SK-N-SH treated with all-trans-retinoic acid at 6 μM for 48 hours (cell line): ENCODE results near the gene PNPLA8.

Experiments
- ATAC-seq: fragments of 200-7000 bp; cut with Tn5 transposase; 3 replicates; pipeline ENCODE4 v1.9.1; 2020; ENCODE audit warnings: mild to moderate bottlenecking, moderate library complexity
- ARNTL ChIP-seq: fragments of 450-650 bp; formaldehyde crosslinking; IDR thresholded peaks from 2 replicates; pipeline ENCODE4 v1.5.0; 2020; ENCODE audit warnings: low read depth, mild to moderate bottlenecking, moderate library complexity, borderline replicate concordance
- BACH2 ChIP-seq: fragments of 250-450 bp; sonication (Bioruptor Pico); IDR thresholded peaks from 2 replicates; pipeline ENCODE4 v1.9.0; 2021; ENCODE audit warnings: mild to moderate bottlenecking, borderline replicate concordance
- CSDC2 ChIP-seq: fragments of 250-450 bp; sonication (Bioruptor Pico); IDR thresholded peaks from 2 replicates; pipeline ENCODE4 v1.5.0; 2020; ENCODE audit warnings: mild to moderate bottlenecking, moderate library complexity
- ESRRG ChIP-seq: fragments of 250-450 bp; sonication (Bioruptor Pico); IDR thresholded peaks from 2 replicates; pipeline ENCODE4 v1.6.1; 2021; ENCODE audit warnings: mild to moderate bottlenecking
- GLIS3 ChIP-seq: fragments of 250-450 bp; sonication (Bioruptor Pico); IDR thresholded peaks from 2 replicates; pipeline ENCODE4 v1.5.0; 2020; ENCODE audit warnings: mild to moderate bottlenecking, moderate library complexity
- ISL1 ChIP-seq: fragments of 250-450 bp; sonication (Bioruptor Pico); IDR thresholded peaks from 2 replicates; pipeline ENCODE4 v2.1.2; 2022; ENCODE audit warnings: mild to moderate bottlenecking, moderate library complexity
- OSR1 ChIP-seq: fragments of 250-450 bp; sonication (Bioruptor Pico); IDR thresholded peaks from 2 replicates; pipeline ENCODE4 v1.8.0; 2022; ENCODE audit warnings: moderate library complexity, mild to moderate bottlenecking, inconsistent platforms
- PATZ1 ChIP-seq: fragments of 250-450 bp; sonication (Bioruptor Pico); IDR thresholded peaks from 2 replicates; pipeline ENCODE4 v1.8.0; 2020; ENCODE audit warnings: mild to moderate bottlenecking, moderate library complexity, borderline replicate concordance
- POU6F1 ChIP-seq: fragments of 250-450 bp; sonication (Bioruptor Pico); IDR thresholded peaks from 2 replicates; pipeline ENCODE4 v1.8.0; 2021; ENCODE audit warnings: low read depth, mild to moderate bottlenecking, moderate library complexity, borderline replicate concordance
- PPARA ChIP-seq: fragments of 250-450 bp; sonication (Bioruptor Pico); IDR thresholded peaks from 2 replicates; pipeline ENCODE4 v1.5.0; 2020; ENCODE audit warnings: mild to moderate bottlenecking, borderline replicate concordance
- RARB ChIP-seq: fragments of 250-450 bp; sonication (Bioruptor Pico); IDR thresholded peaks from 2 replicates; pipeline ENCODE4 v1.8.0; 2021; ENCODE audit warnings: mild to moderate bottlenecking, moderate library complexity
- SNAI2 ChIP-seq: fragments of 250-450 bp; sonication (Bioruptor Pico); IDR thresholded peaks from 2 replicates; pipeline ENCODE4 v1.5.0; 2020; ENCODE audit warnings: mild to moderate bottlenecking, moderate library complexity
- TCF4 ChIP-seq: fragments of 250-450 bp; sonication (Bioruptor Pico); IDR thresholded peaks from 2 replicates; pipeline ENCODE4 v1.8.0; 2021; ENCODE audit warnings: mild to moderate bottlenecking, moderate library complexity, borderline replicate concordance
- TOX ChIP-seq: fragments of 250-450 bp; sonication (Bioruptor Pico); IDR thresholded peaks from 2 replicates; pipeline ENCODE4 v1.8.0; 2021; ENCODE audit warnings: mild to moderate bottlenecking, moderate library complexity, borderline replicate concordance
- ZC3H10 ChIP-seq: fragments of 250-450 bp; sonication (Bioruptor Pico); IDR thresholded peaks from 2 replicates; pipeline ENCODE4 v1.5.1; 2021; ENCODE audit warnings: mild to moderate bottlenecking, moderate library complexity
- ZFP3 ChIP-seq: fragments of 250-450 bp; sonication (Bioruptor Pico); IDR thresholded peaks from 2 replicates; pipeline ENCODE4 v1.5.0; 2020; ENCODE audit warnings: mild to moderate bottlenecking, moderate library complexity
- ZFP30 ChIP-seq: fragments of 450-650 bp; formaldehyde crosslinking; IDR thresholded peaks from 2 replicates; pipeline ENCODE4 v1.5.0; 2022; ENCODE audit warnings: mild to moderate bottlenecking, moderate library complexity
- ZNF565 ChIP-seq: fragments of 450-650 bp; formaldehyde crosslinking; conservative IDR thresholded peaks from 2 replicates; pipeline ENCODE4 v1.5.0; 2020; ENCODE audit warnings: low read depth, mild to moderate bottlenecking, moderate library complexity
- ZNF70 ChIP-seq: fragments of 450-650 bp; formaldehyde crosslinking; IDR thresholded peaks from 2 replicates; pipeline ENCODE4 v1.5.0; 2020; ENCODE audit warnings: mild to moderate bottlenecking, moderate library complexity
- ZNF8 ChIP-seq: fragments of 450-650 bp; formaldehyde crosslinking; IDR thresholded peaks from 2 replicates; pipeline ENCODE4 v1.5.0; 2020; ENCODE audit warnings: mild to moderate bottlenecking, moderate library complexity
- TF ChIP-seq, protein P1 (sequence below): fragments of 250-450 bp; sonication (Bioruptor Pico); IDR thresholded peaks from 2 replicates; pipeline ENCODE4 v1.5.0; 2020; ENCODE audit warnings: mild to moderate bottlenecking, moderate library complexity
- TF ChIP-seq, protein P2 (sequence below): fragments of 250-450 bp; sonication (Bioruptor Pico); IDR thresholded peaks from 2 replicates; pipeline ENCODE4 v1.5.1; 2021; ENCODE audit warnings: mild to moderate bottlenecking, moderate library complexity
- TF ChIP-seq, protein P3 (sequence below): fragments of 250-450 bp; sonication (Bioruptor Pico); IDR thresholded peaks from 2 replicates; pipeline ENCODE4 v1.5.1; 2020; ENCODE audit warnings: low read depth, mild to moderate bottlenecking, moderate library complexity

The PNPLA8 gene

GRCh38 chr7:108463613-108464012, 62.3 kb downstream of the PNPLA8 start:
- no peak for ATAC-seq
- TF ChIP-seq, protein P1, sequence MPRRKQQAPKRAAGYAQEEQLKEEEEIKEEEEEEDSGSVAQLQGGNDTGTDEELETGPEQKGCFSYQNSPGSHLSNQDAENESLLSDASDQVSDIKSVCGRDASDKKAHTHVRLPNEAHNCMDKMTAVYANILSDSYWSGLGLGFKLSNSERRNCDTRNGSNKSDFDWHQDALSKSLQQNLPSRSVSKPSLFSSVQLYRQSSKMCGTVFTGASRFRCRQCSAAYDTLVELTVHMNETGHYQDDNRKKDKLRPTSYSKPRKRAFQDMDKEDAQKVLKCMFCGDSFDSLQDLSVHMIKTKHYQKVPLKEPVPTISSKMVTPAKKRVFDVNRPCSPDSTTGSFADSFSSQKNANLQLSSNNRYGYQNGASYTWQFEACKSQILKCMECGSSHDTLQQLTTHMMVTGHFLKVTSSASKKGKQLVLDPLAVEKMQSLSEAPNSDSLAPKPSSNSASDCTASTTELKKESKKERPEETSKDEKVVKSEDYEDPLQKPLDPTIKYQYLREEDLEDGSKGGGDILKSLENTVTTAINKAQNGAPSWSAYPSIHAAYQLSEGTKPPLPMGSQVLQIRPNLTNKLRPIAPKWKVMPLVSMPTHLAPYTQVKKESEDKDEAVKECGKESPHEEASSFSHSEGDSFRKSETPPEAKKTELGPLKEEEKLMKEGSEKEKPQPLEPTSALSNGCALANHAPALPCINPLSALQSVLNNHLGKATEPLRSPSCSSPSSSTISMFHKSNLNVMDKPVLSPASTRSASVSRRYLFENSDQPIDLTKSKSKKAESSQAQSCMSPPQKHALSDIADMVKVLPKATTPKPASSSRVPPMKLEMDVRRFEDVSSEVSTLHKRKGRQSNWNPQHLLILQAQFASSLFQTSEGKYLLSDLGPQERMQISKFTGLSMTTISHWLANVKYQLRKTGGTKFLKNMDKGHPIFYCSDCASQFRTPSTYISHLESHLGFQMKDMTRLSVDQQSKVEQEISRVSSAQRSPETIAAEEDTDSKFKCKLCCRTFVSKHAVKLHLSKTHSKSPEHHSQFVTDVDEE (CRISPR knock-in tag): no peak
- TF ChIP-seq ZNF565 (no peak), RARB (CRISPR knock-in tag) (no peak), OSR1 (CRISPR knock-in tag) (no peak), PPARA (CRISPR knock-in tag) (no peak), ARNTL (CRISPR knock-in tag) (no peak), ZNF70 (CRISPR knock-in tag) (no peak), SNAI2 (CRISPR knock-in tag) (no peak), BACH2 (CRISPR knock-in tag) (no peak), PATZ1 (CRISPR knock-in tag) (no peak), TCF4 (no peak), CSDC2 (CRISPR knock-in tag) (no peak), ZFP3 (CRISPR knock-in tag) (no peak), ZFP30 (no peak), ZNF8 (no peak)
- TF ChIP-seq, protein P2, sequence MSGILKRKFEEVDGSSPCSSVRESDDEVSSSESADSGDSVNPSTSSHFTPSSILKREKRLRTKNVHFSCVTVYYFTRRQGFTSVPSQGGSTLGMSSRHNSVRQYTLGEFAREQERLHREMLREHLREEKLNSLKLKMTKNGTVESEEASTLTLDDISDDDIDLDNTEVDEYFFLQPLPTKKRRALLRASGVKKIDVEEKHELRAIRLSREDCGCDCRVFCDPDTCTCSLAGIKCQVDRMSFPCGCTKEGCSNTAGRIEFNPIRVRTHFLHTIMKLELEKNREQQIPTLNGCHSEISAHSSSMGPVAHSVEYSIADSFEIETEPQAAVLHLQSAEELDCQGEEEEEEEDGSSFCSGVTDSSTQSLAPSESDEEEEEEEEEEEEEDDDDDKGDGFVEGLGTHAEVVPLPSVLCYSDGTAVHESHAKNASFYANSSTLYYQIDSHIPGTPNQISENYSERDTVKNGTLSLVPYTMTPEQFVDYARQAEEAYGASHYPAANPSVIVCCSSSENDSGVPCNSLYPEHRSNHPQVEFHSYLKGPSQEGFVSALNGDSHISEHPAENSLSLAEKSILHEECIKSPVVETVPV (CRISPR knock-in tag): no peak
- TF ChIP-seq, protein P3, sequence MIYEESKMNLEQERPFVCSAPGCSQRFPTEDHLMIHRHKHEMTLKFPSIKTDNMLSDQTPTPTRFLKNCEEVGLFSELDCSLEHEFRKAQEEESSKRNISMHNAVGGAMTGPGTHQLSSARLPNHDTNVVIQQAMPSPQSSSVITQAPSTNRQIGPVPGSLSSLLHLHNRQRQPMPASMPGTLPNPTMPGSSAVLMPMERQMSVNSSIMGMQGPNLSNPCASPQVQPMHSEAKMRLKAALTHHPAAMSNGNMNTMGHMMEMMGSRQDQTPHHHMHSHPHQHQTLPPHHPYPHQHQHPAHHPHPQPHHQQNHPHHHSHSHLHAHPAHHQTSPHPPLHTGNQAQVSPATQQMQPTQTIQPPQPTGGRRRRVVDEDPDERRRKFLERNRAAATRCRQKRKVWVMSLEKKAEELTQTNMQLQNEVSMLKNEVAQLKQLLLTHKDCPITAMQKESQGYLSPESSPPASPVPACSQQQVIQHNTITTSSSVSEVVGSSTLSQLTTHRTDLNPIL (CRISPR knock-in tag): no peak

DNA sequence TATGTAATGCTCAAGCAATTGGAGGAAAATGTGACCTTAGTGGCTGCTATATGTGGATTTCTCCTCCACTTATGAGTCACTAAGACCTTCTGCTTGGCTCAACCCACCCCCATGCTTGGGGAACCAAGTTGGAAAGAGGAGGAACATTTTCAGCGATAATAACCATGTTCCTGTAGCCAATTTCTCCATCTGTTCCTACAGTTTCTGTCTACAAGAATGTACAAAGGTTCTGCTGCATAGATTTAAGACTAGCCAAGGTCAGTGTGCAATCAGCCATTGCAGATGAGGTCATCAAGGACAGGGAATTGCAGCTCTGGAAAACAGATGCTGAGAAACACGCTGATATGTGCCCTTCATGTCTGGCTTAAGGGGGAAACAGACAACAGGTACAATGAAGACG, 64.1 kb downstream of the PNPLA8 start:
- ATAC-seq: peak; percentile 33; the same call in 1 of the 3 replicates
- TF ChIP-seq RARB (CRISPR knock-in tag) (no peak), ESRRG (no peak), SNAI2 (CRISPR knock-in tag) (peak; percentile 74; the same call in 1 of the 2 replicates), POU6F1 (no peak), ISL1 (no peak), ZNF565 (peak; percentile 12; the same call in 1 of the 2 replicates), TOX (CRISPR knock-in tag) (no peak), ARNTL (CRISPR knock-in tag) (no peak), OSR1 (CRISPR knock-in tag) (no peak), ZNF70 (CRISPR knock-in tag) (peak; percentile 88), GLIS3 (CRISPR knock-in tag) (no peak), BACH2 (CRISPR knock-in tag) (0 out of 2 replicates have a peak, but pooled peaks have one; percentile 4), ZFP30 (no peak), ZC3H10 (no peak), CSDC2 (CRISPR knock-in tag) (no peak), ZNF8 (no peak), PPARA (CRISPR knock-in tag) (no peak), ZFP3 (CRISPR knock-in tag) (no peak), TCF4 (peak; percentile 93)
- TF ChIP-seq, protein P2 (CRISPR knock-in tag): 0 out of 2 replicates have a peak, but pooled peaks have one; percentile 20
- TF ChIP-seq, protein P1 (CRISPR knock-in tag): no peak; the same call in 1 of the 2 replicates
- TF ChIP-seq, protein P3 (CRISPR knock-in tag): 0 out of 2 replicates have a peak, but pooled peaks have one; percentile 10
